Measurements from ENCODE around the gene ASH1L.
"Not testable (repeated sequence)": the region's sequence is repeated elsewhere in the genome, so short reads cannot be mapped to it uniquely, and the experiment has no call there.

GRCh38 chr1:155493595-155493994 lies 69.0 kb downstream of the ASH1L start:
- TF ChIP-seq, protein P1, sequence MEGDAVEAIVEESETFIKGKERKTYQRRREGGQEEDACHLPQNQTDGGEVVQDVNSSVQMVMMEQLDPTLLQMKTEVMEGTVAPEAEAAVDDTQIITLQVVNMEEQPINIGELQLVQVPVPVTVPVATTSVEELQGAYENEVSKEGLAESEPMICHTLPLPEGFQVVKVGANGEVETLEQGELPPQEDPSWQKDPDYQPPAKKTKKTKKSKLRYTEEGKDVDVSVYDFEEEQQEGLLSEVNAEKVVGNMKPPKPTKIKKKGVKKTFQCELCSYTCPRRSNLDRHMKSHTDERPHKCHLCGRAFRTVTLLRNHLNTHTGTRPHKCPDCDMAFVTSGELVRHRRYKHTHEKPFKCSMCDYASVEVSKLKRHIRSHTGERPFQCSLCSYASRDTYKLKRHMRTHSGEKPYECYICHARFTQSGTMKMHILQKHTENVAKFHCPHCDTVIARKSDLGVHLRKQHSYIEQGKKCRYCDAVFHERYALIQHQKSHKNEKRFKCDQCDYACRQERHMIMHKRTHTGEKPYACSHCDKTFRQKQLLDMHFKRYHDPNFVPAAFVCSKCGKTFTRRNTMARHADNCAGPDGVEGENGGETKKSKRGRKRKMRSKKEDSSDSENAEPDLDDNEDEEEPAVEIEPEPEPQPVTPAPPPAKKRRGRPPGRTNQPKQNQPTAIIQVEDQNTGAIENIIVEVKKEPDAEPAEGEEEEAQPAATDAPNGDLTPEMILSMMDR (IDR thresholded peaks at IDR 0.05) = not testable (repeated sequence)
- TF ChIP-seq POLR2A (IDR thresholded peaks at IDR 0.05) = not testable (repeated sequence)

All from Peyer's patch (tissue), 4 donors.